ENCODE results near the gene TMEM250. TPM values are rescaled to one million over a fixed set of nuclear protein-coding genes. Genes with fewer than 3 reads are reported as not detected.

TMEM250 gene
- total RNA-seq, 2 experiments from 2014 or later: 6.5 to 7.9 TPM

DNA sequence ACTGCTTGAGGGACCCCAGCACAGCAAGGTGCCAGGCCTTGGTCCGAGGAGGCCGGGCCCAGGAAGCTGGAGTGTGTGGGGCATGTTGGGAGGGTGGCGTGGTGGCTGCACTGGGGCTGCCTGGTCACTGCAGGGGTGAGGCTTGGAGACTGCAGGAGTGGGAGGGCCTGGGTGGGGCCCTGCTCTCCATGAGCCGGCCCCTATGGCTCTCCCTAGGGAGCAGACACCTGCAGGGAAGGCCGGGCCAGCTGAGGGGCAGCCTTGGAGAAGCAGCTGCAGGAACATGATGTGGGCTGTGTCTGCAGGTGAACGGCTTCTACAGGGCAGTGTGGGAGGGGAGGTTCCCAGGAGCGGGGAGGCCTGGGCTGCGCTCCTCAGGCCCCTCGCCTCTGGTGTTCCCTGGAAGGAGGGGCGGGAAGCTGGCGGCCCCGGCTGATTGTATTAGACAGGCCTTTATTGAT lies 41.7 kb upstream of the TMEM250 start:
- DNase-seq: no peak
- H3K9me3 ChIP-seq (ENCODE audit: control insufficient read depth in 1 of 2, insufficient read depth in 1 of 2, low read length in 2 of 2): no peaks in the 10 kb centered on the region
- TF ChIP-seq, protein P1, sequence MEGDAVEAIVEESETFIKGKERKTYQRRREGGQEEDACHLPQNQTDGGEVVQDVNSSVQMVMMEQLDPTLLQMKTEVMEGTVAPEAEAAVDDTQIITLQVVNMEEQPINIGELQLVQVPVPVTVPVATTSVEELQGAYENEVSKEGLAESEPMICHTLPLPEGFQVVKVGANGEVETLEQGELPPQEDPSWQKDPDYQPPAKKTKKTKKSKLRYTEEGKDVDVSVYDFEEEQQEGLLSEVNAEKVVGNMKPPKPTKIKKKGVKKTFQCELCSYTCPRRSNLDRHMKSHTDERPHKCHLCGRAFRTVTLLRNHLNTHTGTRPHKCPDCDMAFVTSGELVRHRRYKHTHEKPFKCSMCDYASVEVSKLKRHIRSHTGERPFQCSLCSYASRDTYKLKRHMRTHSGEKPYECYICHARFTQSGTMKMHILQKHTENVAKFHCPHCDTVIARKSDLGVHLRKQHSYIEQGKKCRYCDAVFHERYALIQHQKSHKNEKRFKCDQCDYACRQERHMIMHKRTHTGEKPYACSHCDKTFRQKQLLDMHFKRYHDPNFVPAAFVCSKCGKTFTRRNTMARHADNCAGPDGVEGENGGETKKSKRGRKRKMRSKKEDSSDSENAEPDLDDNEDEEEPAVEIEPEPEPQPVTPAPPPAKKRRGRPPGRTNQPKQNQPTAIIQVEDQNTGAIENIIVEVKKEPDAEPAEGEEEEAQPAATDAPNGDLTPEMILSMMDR (IDR thresholded peaks at IDR 0.05): no peak
- H3K4me1 Mint-ChIP-seq (ENCODE audit: low read depth): no peaks in the 10 kb centered on the region
- no peaks in the 10 kb centered on the region for H3K36me3 Mint-ChIP-seq (ENCODE audit: low read depth)
- CTCF ChIA-PET: no interaction called here
- no peak for ATAC-seq (ENCODE audit: poor library complexity)
- no peak overlapping the region for H3K27ac Mint-ChIP-seq
- H3K36me3 ChIP-seq (ENCODE audit: insufficient read depth, low read length): no peaks in the 10 kb centered on the region
- no peak overlapping the region for H3K4me3 Mint-ChIP-seq
- H3K4me1 ChIP-seq (ENCODE audit: insufficient read depth, low read length): no peaks in the 10 kb centered on the region
- H3K27me3 ChIP-seq (ENCODE audit: control insufficient read depth in 1 of 2, insufficient read depth in 2 of 2, low read length in 2 of 2): peaks cover 0 to 2% of the 10 kb centered on the region in 2 experiments
- no peak overlapping the region for H3K4me3 ChIP-seq (ENCODE audit: low read length)
- no peaks in the 10 kb centered on the region for H3K9me3 Mint-ChIP-seq
- POLR2A ChIA-PET: no interaction called here
- intact Hi-C loops (cut with DNase I, micrococcal nuclease): no loop called here
- H3K27me3 Mint-ChIP-seq: no peaks in the 10 kb centered on the region
- H3K27ac ChIP-seq (ENCODE audit: low read depth in 1 of 2, low read length in 2 of 2): no peak overlapping the region

DNA sequence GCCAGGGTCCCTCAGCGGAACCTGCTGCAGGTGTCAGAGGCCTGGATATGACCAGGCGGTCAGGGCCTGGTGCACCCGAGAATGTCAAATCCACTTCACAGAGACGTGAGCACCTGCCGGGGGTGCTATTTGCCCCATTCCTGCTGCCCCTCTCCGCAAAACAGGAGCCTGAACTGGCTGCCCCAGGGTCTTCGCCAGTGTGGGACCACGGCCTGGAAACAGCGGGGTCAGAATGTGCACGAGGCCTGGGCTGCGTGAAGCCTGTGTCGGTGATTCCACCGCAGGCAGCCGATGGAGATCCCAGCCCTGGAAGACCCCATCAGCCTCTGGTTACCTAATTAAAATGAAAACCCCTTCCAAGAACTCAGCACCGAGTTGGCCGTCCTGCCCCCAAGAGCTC lies 41.2 kb upstream of the TMEM250 start:
- intact Hi-C loops (cut with DNase I, micrococcal nuclease): no loop called here
- TF ChIP-seq, protein P1 (IDR thresholded peaks at IDR 0.05): no peak
- Histone ChIP-seq H3K4me3 (ENCODE audit: low read length) (no peak overlapping the region), H3K36me3 (ENCODE audit: insufficient read depth, low read length) (no peaks in the 10 kb centered on the region), H3K27me3 (ENCODE audit: control insufficient read depth in 1 of 2, insufficient read depth in 2 of 2, low read length in 2 of 2) (peaks cover 0 to 4% of the 10 kb centered on the region in 2 experiments), H3K27ac (ENCODE audit: low read depth in 1 of 2, low read length in 2 of 2) (no peak overlapping the region), H3K9me3 (ENCODE audit: control insufficient read depth in 1 of 2, insufficient read depth in 1 of 2, low read length in 2 of 2) (peaks cover 0 to 2% of the 10 kb centered on the region in 2 experiments), H3K4me1 (ENCODE audit: insufficient read depth, low read length) (no peaks in the 10 kb centered on the region)
- Mint-ChIP-seq H3K4me1 (ENCODE audit: low read depth) (no peaks in the 10 kb centered on the region), H3K27ac (no peak overlapping the region), H3K4me3 (no peak overlapping the region), H3K27me3 (no peaks in the 10 kb centered on the region), H3K36me3 (ENCODE audit: low read depth) (no peaks in the 10 kb centered on the region), H3K9me3 (no peaks in the 10 kb centered on the region)
- ChIA-PET CTCF (no interaction called here), POLR2A (no interaction called here)
- ATAC-seq (ENCODE audit: poor library complexity) (no peak), DNase-seq (no peak)

DNA sequence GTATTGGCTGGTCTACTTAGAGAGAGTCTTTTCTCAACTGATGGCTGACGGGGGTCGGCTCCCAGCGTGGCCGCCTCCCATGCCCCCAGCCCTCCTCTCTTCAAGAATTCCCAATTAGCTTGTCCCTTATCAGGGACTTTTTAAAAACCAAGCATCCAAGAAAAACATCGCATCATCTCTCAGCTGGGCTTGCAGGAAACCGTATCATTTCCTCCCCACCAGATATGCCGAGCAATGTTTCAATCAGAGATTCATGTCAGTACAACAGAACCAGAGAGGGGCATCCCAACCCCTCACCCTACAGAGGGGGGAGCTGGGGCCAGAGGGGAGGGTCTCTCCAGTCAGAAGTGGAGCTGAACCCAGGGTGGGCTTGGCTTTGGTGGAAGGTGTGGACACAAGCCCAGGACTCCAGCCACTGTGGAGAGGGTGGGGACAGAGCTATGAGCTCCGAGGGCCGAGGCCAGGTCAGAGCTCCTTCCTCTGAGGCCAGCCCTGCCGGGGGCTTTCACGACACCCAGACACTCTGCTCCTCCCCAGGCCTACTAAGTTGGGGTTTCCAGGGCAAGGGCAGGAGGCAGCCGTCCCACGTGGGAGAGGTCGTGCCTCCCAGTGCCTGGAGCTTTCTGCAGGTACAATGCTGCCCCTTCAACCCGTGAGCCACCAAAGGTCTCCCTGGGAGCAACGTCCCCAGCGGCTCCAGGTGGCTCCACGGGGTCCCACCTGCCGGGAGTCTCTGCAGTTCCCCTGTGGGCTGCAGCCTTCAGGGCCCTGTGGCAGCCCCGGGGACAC lies 39.0 kb upstream of the TMEM250 start:
- H3K9me3 Mint-ChIP-seq: no peaks in the 10 kb centered on the region
- POLR2A ChIA-PET: no interaction called here
- H3K36me3 ChIP-seq (ENCODE audit: insufficient read depth, low read length): no peaks in the 10 kb centered on the region

More for the DNA sequence above, 39.0 kb upstream of the TMEM250 start:
- Mint-ChIP-seq H3K36me3 (ENCODE audit: low read depth) (no peaks in the 10 kb centered on the region), H3K4me1 (ENCODE audit: low read depth) (no peaks in the 10 kb centered on the region), H3K27ac (no peak overlapping the region), H3K27me3 (no peaks in the 10 kb centered on the region), H3K4me3 (no peak overlapping the region)
- DNase-seq: no peak
- intact Hi-C loops (cut with DNase I, micrococcal nuclease): no loop called here
- Histone ChIP-seq H3K9me3 (ENCODE audit: control insufficient read depth in 1 of 2, insufficient read depth in 1 of 2, low read length in 2 of 2) (peaks cover 0 to 5% of the 10 kb centered on the region in 2 experiments), H3K4me3 (ENCODE audit: low read length) (no peak overlapping the region), H3K27ac (ENCODE audit: low read depth in 1 of 2, low read length in 2 of 2) (no peak overlapping the region), H3K4me1 (ENCODE audit: insufficient read depth, low read length) (no peaks in the 10 kb centered on the region), H3K27me3 (ENCODE audit: control insufficient read depth in 1 of 2, insufficient read depth in 2 of 2, low read length in 2 of 2) (peaks cover 0 to 6% of the 10 kb centered on the region in 2 experiments)
- TF ChIP-seq, protein P1 (IDR thresholded peaks at IDR 0.05): no peak
- CTCF ChIA-PET: no interaction called here
- ATAC-seq (ENCODE audit: poor library complexity): no peak

Measured in CD4-positive, alpha-beta T cell (primary cell).